Cardiac muscle cell (in vitro differentiated cells and primary cell): ENCODE measurements around the gene MICAL2. TPM values are rescaled to one million over a fixed set of nuclear protein-coding genes. Genes with fewer than 3 reads are reported as not detected.

Experiments
- DNase-seq, 2 donors: peaks; one replicate each; pipeline versions ENCODE4 v3.0.0 to v3.0.0-alpha.2; 2010 to 2017; ENCODE audit warnings: low read depth in 1 of 2, low spot score in 1 of 2
- H3K27ac ChIP-seq: fragments of 200-600 bp; sonication (generic); 2 replicates; pipeline ENCODE4 v1.5.1; 2016
- H3K27me3 ChIP-seq: fragments of 200-600 bp; sonication (generic); 2 replicates; pipeline ENCODE4 v1.6.0; 2016; ENCODE audit warnings: control low read depth
- H3K36me3 ChIP-seq: fragments of 200-600 bp; sonication (generic); 2 replicates; pipeline ENCODE4 v1.5.1; 2016; ENCODE audit warnings: control low read depth
- H3K4me1 ChIP-seq: fragments of 200-600 bp; sonication (generic); 2 replicates; pipeline ENCODE4 v1.8.1; 2017; ENCODE audit warnings: low read depth, mild to moderate bottlenecking, mixed run types
- H3K4me3 ChIP-seq: fragments of 200-600 bp; sonication (generic); 2 replicates; pipeline ENCODE4 v1.5.1; 2016; ENCODE audit warnings: mild to moderate bottlenecking
- H3K9me3 ChIP-seq: fragments of 200-600 bp; sonication (generic); 2 replicates; pipeline ENCODE4 v1.5.1; 2017; ENCODE audit warnings: low read depth, mild to moderate bottlenecking, control low read depth
- polyA plus RNA-seq: library from polyadenylated mRNA; unstranded; fragments of >200 nt; fragmentation: Nextera tagmentation; extraction: Ambion mirVana; gene quantifications from 2 replicates; pipeline ENCODE4 v1.2.1, GENCODE V29; 2016
- total RNA-seq: library from RNA; depleted of rRNA; stranded (reverse); fragments of >200 nt; gene quantifications from 2 replicates; pipeline ENCODE4 v1.2.3, GENCODE V29; 2016
- TF ChIP-seq, protein P1 (sequence below): IDR thresholded peaks from 2 replicates; pipeline ENCODE4 v1.5.1; 2012; ENCODE audit warnings: low read depth, mild to moderate bottlenecking, low read length

The MICAL2 gene
- total and polyA plus RNA-seq, 2 experiments from 2014 or later: 153 to 178 TPM

DNA sequence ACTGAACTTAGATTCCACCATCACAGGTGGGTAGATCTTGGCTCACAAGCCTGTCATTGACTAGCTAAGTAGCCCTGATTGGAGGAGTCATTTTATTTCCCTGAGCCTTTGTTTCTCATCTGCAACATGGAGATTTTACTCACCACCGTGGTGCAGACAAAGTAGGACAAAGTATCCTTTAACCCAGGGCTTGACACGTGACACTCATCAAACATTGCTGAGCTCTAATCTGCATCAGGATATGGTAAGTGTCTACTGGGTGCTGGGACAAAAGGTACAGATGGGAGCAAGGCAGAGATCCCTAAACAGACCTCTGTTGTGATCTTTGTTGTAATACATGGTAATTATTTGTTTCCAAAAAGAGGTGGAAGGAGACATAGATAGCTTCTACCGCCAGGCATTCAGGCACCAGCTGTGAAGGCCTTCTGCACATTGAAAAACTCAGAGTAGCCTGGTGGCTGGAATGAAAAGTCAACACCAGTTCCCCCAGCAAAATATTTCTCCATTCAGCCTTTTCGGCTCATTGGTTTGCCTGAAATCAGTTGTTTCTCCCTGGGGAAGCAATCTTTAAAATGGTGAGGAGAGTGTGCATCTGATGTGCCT lies 18.3 kb upstream of the MICAL2 start:
- peak overlapping the region; percentile 27 for H3K27ac ChIP-seq
- TF ChIP-seq, protein P1, sequence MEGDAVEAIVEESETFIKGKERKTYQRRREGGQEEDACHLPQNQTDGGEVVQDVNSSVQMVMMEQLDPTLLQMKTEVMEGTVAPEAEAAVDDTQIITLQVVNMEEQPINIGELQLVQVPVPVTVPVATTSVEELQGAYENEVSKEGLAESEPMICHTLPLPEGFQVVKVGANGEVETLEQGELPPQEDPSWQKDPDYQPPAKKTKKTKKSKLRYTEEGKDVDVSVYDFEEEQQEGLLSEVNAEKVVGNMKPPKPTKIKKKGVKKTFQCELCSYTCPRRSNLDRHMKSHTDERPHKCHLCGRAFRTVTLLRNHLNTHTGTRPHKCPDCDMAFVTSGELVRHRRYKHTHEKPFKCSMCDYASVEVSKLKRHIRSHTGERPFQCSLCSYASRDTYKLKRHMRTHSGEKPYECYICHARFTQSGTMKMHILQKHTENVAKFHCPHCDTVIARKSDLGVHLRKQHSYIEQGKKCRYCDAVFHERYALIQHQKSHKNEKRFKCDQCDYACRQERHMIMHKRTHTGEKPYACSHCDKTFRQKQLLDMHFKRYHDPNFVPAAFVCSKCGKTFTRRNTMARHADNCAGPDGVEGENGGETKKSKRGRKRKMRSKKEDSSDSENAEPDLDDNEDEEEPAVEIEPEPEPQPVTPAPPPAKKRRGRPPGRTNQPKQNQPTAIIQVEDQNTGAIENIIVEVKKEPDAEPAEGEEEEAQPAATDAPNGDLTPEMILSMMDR: no peak

DNA sequence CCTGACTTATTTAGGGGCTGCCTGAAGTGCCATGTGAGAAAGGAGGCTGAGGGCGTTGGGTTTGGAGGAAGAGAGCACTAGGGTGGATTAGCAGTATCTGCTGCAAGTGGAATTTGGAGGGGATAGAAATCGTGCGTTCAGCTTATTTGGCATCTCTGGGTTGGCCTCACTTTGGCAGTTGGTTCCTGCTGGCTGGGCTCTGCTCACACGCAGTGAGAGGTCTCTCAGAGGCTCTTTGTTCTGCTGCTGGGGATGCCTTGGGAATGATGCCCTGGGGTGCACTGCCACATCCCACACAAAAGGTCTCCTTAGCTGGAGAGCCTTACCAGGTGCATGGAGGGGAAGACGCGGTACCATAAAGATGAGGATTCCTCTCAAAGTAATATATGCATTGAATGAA lies 17.7 kb upstream of the MICAL2 start:
- H3K4me1 ChIP-seq: peaks cover 34% of the 10 kb centered on the region
- H3K27ac ChIP-seq: peak overlapping the region; percentile 27
- no peaks in the 10 kb centered on the region for H3K27me3 ChIP-seq
- H3K36me3 ChIP-seq: no peaks in the 10 kb centered on the region
- TF ChIP-seq, protein P1: no peak
- no peaks in the 10 kb centered on the region for H3K9me3 ChIP-seq
- H3K4me3 ChIP-seq: no peak overlapping the region
- no peak for DNase-seq

More for the DNA sequence above, 18.3 kb upstream of the MICAL2 start:
- Histone ChIP-seq H3K36me3 (no peaks in the 10 kb centered on the region), H3K4me1 (peaks cover 34% of the 10 kb centered on the region), H3K9me3 (no peaks in the 10 kb centered on the region), H3K4me3 (no peak overlapping the region), H3K27me3 (no peaks in the 10 kb centered on the region)
- no peak for DNase-seq

DNA sequence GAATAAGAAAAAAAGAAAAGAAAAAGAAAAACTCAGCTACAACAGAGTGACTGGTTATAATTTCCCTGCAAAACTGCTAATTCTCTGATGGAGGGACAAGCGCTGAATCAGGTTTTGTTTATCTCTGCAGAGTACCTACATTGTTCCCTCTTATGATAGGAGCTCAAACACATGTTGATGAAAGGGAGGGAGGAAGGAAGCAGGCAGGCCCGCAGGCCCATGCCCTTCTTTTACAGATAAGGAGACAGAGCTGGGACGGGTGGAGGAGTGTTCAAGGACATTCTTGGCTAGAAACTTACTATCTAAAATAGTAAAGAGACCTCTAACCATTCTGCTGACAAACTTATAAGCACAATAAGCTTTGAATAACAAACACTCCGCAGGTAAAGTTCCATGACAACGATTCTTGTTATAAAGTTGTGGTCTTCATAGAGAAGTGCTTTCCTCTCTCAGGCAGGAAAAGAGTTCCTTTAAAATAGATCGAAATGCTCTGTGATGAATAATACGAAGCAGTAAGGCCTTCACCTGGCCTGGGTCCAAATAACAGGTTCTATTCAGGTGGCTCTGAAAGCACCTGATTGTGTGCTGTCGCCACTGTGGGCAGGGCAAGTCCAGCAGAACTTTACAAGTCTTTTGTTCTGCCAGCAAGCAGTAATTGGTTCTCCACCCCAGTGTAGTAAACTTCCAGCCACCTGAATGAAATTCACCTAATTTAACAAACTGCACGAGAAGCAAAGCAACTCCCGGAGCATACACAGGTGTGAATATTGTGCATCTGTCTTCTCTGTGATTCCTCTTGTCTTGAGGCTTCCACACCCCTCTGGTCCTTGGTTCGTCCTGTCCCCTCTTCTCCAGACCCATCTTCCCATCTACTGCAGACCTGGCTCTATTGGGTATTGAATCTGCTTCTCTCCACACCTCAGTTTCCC lies 15.3 kb upstream of the MICAL2 start:
- Histone ChIP-seq H3K9me3 (no peaks in the 10 kb centered on the region), H3K27me3 (no peaks in the 10 kb centered on the region), H3K4me1 (peaks cover 29% of the 10 kb centered on the region), H3K27ac (peak overlapping the region; percentile 34), H3K36me3 (no peaks in the 10 kb centered on the region), H3K4me3 (no peak overlapping the region)
- peak in 1 of 2 donors; percentile 42 for DNase-seq
- TF ChIP-seq, protein P1: no peak

DNA sequence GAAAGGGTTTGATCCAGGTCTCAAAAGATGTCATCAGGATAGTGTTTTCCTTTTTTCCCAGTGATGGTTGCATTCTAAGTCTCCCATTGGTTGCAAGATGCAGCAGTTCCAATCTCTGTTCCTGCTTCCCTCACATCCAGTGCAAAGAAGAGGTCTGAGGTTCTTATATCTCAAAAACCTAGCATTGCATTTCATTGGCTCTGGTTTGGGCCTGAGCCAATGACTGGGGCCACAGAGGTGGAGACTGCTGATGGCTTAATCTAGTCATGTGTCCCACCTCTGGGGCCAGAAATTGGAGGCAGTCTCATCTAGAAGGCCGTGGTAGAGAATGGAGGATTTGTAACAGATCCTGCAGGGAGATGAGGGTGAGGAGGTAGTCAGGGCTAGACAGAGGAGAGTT lies 13.2 kb upstream of the MICAL2 start:
- H3K4me3 ChIP-seq: no peak overlapping the region
- TF ChIP-seq, protein P1: no peak
- H3K4me1 ChIP-seq: peaks cover 21% of the 10 kb centered on the region
- H3K36me3 ChIP-seq: no peaks in the 10 kb centered on the region
- H3K27me3 ChIP-seq: no peaks in the 10 kb centered on the region
- H3K27ac ChIP-seq: no peak overlapping the region
- no peak for DNase-seq
- H3K9me3 ChIP-seq: no peaks in the 10 kb centered on the region

DNA sequence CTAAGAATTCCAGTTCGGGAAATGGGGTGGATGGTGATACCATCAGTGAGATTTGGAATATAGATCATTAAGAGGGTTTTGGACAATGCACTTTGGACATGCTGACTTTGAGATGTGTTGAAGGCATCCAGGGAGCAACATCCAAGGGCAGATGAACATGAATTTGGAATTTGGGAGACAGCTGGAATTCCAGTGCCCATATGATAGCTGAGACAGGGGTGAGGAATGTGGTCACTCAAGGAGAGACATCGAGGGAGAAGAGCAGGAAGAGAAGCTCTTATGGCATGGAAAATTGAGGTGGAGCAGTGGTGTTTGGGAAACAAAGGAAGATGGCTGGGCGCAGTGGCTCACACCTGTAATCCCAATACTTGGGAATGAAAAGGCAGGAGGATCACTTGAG lies 11.8 kb upstream of the MICAL2 start:
- Histone ChIP-seq H3K27me3 (no peaks in the 10 kb centered on the region), H3K27ac (no peak overlapping the region), H3K4me1 (peaks cover 17% of the 10 kb centered on the region), H3K4me3 (no peak overlapping the region), H3K9me3 (no peaks in the 10 kb centered on the region), H3K36me3 (no peaks in the 10 kb centered on the region)
- TF ChIP-seq, protein P1: no peak
- DNase-seq: no peak
